22Rv1 (cell line): ENCODE measurements around the gene GRM8.
"Not testable (repeated sequence)": the region's sequence is repeated elsewhere in the genome, so short reads cannot be mapped to it uniquely, and the experiment has no call there.

Experiments used
- H3K27ac ChIP-seq: fragments of 450-650 bp; 2 replicates; pipeline ENCODE4 v1.5.1; 2017
- ZFX ChIP-seq: fragments of 450-650 bp; IDR thresholded peaks from 2 replicates; pipeline ENCODE4 v1.6.1; 2017; ENCODE audit warnings: antibody characterized with exemption, borderline replicate concordance
- TF ChIP-seq, protein P1 (sequence below): fragments of 450-650 bp; IDR thresholded peaks from 2 replicates; pipeline ENCODE4 v1.5.1; 2017; ENCODE audit warnings: mild to moderate bottlenecking

Gene GRM8

DNA sequence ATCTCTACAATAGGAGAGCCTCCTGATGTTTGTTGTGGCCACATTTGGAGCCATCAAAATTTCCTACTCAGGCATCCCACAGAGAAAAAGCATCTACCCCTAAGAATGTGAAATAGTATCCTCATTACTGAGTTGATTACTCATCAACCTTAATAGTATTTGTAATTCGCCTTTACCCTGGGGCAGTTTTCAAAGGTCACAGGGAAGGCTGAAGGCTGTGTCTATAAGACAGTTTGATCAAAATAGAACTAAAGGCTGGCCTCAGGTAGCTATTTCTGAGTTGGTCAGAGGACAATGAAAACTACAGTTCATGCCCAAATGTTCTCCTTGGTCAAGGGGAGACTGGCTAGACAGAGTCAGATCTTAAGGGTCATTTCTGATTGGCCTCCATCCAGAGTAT lies 370.0 kb downstream of the GRM8 start:
- H3K27ac ChIP-seq = peak overlapping the region; percentile 75

DNA sequence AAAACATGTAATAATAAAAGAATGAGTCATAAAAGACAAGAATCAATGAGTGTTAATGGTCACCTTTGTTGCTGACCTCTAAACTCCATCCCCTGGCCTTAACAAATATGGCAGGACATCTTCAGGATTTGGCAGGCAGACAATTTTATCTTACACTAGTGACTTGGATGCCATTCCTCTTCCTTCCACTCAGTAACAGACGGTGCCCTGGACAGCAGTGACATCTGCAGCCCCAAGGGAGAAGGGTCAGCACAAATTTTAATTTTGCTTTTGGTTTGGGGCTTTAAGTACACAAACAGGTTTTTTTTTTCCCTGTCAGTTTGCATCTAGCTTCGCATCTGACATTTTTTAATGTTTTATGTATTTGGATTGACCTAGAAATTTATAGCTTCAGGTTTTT lies 370.8 kb downstream of the GRM8 start:
- TF ChIP-seq, protein P1, sequence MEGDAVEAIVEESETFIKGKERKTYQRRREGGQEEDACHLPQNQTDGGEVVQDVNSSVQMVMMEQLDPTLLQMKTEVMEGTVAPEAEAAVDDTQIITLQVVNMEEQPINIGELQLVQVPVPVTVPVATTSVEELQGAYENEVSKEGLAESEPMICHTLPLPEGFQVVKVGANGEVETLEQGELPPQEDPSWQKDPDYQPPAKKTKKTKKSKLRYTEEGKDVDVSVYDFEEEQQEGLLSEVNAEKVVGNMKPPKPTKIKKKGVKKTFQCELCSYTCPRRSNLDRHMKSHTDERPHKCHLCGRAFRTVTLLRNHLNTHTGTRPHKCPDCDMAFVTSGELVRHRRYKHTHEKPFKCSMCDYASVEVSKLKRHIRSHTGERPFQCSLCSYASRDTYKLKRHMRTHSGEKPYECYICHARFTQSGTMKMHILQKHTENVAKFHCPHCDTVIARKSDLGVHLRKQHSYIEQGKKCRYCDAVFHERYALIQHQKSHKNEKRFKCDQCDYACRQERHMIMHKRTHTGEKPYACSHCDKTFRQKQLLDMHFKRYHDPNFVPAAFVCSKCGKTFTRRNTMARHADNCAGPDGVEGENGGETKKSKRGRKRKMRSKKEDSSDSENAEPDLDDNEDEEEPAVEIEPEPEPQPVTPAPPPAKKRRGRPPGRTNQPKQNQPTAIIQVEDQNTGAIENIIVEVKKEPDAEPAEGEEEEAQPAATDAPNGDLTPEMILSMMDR = 0 out of 2 replicates have a peak, but pooled peaks have one; percentile 10
- peak overlapping the region; percentile 75 for H3K27ac ChIP-seq

DNA sequence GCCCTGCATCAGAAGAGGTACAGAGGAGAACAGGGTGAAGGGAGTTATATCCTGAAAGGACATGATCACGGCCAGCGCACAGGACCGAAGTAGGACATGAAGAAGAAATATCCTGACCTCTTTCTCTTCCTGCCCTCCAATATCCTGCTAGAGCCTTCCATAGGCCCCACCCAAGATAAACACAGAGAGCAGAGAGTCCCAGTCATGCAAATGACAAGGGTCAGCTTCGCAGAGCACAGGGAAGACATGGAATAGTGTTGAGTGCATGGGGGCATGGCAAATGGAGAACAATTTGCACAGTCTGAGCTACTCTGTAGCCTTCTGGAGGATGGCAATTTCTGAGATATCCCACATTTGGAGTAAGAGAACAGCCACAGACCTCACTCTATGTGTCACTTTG lies 371.4 kb downstream of the GRM8 start:
- TF ChIP-seq ZFX = no peak
- TF ChIP-seq, protein P1 = no peak
- peak overlapping the region; percentile 75 for H3K27ac ChIP-seq

DNA sequence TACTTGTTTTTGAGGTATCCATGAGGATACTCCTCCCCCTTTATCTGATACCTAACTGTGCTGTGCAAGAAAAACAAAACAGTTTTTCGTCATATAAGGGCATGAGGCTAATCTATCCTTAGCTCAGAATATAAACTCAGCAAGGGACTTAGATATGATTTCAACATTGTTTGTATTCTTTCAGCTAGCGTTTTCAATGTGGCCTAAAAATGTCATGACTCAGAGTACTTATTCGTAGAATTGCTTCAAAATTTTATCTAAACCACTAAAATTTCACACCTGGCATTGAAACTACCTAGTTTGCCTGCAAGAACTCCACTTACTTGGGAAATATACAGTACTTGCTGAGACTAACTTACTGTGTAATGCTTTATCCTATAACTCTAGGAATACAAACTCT lies 376.2 kb downstream of the GRM8 start:
- not testable (repeated sequence) for H3K27ac ChIP-seq

DNA sequence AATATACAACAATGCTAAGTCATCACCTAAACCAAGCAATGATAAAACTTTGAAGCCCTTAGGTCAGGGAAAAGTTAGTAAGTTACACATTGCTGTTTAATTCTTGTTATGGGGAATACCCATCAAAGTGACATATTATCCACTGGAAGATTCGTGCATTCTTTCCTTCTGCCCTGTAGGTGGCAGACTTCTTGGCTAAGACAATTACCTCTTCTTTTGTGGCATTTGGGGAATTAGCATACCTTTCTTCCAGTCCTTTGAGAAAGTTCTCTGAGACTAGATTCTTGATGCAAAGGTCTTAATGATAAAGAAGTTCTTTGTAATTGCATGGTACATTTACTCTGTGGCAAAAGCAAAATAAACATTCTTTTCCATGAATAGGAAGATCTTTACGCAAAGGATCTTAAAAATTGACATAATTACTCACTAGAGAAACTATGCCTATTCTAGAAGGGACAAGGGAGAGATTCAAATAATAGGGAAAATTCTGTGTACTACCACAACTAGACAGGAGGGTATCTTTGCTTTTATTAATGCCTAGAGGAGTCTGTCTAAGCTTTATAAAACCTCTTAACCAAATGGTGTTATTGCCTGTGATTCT lies 395.9 kb downstream of the GRM8 start:
- no peak overlapping the region for H3K27ac ChIP-seq
- no peak for TF ChIP-seq ZFX
- TF ChIP-seq, protein P1 = peak; percentile 95

DNA sequence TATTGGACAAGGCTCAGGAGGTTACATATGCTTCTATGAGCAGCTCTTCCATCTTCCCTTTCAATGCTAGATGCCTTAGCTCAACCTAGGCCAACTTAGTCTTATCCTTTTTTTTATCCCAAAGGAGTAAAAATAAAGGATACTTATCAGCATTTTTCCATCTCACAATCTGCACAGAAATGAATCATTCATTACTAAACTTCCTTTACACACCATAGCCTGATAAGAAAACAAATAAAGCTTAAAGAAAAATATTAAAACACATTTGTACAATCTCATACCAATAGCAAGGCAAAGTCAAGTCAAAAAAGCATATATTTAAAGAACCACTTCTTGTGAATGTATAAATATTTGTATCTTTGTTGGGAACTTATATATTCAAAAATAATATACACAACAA lies 407.4 kb downstream of the GRM8 start:
- H3K27ac ChIP-seq = no peak overlapping the region
- no peak for TF ChIP-seq ZFX
- TF ChIP-seq, protein P1 = no peak

DNA sequence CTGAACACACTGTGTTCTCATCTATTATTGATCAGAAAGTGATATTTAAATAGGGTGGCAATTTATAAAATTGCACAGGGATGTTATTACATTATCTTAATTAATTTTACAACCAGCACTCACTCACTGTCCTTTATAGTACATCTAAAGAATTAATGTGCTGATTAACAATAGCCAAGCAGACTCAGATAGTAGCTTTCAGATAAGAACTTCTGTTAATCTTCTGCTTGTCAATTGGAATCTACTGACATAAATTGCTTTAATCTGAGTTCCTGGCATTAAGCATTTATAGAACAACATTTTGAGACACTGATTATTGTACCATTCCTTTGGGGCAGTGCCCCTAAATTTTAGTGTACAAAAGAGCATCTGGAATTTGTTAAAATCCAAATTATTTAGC lies 408.9 kb downstream of the GRM8 start:
- TF ChIP-seq, protein P1 = no peak
- TF ChIP-seq ZFX = no peak
- H3K27ac ChIP-seq = peak overlapping the region; percentile 54

DNA sequence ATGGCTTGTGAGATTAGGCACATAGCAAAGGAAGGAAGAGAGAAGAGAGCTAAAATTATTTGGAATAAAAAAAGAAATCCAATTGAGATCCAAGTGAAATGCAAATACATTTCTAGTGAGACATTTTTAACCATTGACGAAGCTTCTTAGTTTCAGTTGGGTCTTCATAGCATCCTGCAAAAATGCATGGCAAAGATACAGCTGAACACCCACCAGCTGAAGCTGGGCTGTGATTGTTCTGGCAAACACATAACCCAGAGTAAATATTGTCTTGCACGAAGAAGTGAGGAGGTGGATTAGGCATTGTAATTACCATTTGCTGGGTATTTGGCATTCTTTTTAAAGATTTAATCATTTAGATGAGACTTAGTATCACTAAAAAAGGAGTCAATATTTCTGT lies 409.4 kb downstream of the GRM8 start:
- no peak for TF ChIP-seq ZFX
- TF ChIP-seq, protein P1 = no peak
- peak overlapping the region; percentile 54 for H3K27ac ChIP-seq
